Hepatic stellate cell (primary cell): ENCODE results near the gene OSBPL2.

Experiments
- DNase-seq: peaks from one replicate; pipeline ENCODE4 v3.0.0; 2011; ENCODE audit warnings: low spot score

Gene OSBPL2

GRCh38 chr20:62258499-62259293 lies 20.4 kb downstream of the OSBPL2 start:
- DNase-seq, result peak; percentile 85

GRCh38 chr20:62259294-62259565 lies 20.9 kb downstream of the OSBPL2 start:
- no peak for DNase-seq

DNA sequence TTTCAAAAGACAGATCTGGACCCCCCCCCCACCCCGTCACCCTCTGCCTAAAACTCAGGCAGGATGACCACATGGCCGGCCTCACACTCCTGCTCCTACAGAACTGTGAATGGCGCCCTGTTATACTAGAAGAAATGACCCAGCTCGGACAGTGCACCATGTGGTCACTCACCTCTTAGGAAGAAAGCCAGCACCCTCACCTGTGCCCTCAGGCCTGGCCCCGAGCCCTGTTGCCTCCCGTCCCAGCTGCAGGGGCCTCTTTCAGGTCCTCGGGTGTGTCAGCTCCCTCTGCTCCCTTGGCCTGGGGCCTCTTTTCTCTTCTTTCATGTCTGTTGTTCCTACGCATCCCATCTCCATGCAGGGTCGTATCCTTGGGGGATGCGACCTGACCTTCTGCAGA lies 23.7 kb downstream of the OSBPL2 start:
- DNase-seq, result no peak

DNA sequence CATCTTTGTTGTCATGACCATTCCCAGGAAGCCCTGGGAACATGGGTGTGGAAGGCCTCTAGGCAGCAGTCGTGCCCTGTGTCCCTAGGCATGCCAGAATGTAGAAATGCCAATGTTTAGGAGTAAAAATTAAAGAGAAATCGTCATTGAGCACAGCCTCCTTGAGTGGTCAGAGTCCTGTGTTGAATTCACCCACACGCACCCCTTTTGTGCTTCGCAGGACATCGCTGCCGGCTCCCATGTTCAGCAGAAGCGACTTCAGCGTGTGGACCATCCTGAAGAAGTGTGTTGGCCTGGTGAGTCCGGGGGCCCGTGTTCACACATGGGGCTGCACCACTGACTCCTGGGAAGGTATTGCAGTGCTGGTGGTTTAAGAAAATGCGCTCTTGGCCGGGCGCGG lies 25.1 kb downstream of the OSBPL2 start:
- DNase-seq, result no peak

DNA sequence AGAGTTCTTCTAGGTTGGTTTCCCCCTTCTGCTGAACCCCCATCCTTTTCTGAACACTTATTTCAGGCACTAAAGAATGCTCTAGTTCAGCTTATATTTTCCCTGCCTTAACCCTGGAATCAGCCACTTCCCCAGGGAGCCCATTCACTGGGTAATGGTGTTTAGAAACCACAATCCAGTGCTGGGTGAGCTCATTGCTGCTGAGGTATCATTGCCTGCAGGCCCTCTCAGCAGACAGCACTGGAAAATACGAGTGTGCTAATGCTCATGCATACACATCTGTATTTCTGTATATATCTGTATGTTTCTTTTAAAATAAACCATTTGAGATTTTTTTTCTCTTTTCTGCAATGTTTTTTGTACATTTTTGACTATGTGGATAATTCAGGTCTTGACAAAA lies 27.0 kb downstream of the OSBPL2 start:
- no peak for DNase-seq

DNA sequence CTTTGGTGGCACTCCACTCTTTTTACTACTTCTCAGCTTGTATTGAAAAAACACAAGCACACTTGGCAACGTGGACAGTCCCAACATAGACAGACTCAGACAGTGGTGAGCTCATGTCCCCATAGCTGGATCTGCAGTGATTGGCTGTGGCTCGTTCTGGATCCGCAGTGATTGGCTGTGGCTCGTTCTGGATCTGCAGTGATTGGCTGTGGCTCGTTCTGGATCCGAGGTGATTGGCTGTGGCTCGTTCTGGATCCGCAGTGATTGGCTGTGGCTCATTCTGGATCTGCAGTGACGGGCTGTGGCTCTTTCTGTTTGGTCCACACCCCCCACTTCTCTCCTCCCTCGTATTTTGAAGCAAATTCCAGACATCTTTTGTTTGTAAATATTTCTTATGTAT lies 28.0 kb downstream of the OSBPL2 start:
- no peak for DNase-seq

DNA sequence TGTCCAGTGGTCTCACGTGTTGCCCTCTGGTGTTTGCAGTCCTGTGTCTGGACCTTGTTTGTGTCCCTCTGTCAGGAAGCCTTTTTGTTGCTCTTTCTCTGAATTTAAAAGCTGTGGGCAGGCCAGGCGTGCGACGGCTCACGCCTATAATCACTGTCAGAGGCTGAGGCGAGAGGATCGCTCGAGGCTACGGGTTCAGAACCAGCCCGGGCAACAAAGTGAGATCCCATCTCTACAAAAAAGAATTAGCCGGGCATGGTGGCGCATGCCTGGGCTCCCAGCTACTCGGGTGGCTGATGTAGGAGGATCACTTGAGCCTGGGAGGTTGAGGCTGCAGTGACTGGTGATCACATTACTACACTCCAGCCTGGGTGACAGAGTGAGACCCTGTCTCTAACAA lies 28.5 kb downstream of the OSBPL2 start:
- no peak for DNase-seq

- no peak for DNase-seq
Observed at GRCh38 chr20:62267543-62267942, 29.2 kb downstream of the OSBPL2 start.

GRCh38 chr20:62268228-62268900 lies 30.0 kb downstream of the OSBPL2 start:
- no peak for DNase-seq

- DNase-seq, result no peak
Observed at GRCh38 chr20:62269378-62269777, 31.1 kb downstream of the OSBPL2 start.

DNA sequence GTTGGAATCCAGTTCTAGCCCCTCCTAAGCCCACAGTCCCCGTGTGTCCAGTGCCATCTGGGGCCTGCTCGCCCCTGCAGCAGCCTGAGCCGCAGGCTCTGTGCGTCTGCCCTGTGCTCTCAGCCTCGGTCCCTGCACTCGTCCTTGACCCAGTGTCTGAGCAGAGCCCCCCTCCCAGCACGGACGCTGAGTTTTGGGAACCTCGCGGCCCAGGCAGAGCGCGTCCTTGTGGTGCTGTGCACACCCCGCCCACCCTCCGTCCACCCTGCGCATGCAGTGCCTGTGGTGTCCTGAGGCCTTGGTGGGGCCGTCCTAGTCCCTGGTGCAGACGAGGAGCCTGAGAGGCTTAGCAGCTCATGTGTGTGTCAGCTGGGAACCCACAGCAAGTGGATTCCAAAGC lies 31.6 kb downstream of the OSBPL2 start:
- no peak for DNase-seq

- DNase-seq, result no peak
Observed at GRCh38 chr20:62272200-62272599, 33.9 kb downstream of the OSBPL2 start.

- DNase-seq, result no peak
Observed at GRCh38 chr20:62273416-62273815, 35.1 kb downstream of the OSBPL2 start.

- DNase-seq, result no peak
Observed at GRCh38 chr20:62274332-62274950, 36.1 kb downstream of the OSBPL2 start.

DNA sequence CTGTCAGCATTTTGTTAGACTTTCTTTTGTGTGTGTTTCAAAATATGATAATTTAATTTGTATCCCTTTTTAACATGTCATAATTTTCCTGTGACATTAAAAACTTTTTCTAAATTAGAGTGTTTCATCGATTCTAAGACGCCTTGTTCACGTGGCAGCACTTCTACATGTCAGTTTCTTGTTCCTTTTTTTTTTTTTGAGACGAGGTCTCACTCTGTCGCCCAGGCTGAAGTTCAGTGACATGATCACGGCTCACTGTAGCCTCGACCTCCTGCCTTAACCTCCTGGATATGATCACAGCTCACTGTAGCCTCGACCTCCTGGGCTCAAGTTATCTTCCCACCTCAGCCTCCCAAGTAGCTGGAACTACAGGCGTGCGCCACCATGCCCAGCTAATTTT lies 36.9 kb downstream of the OSBPL2 start:
- DNase-seq, result no peak

DNA sequence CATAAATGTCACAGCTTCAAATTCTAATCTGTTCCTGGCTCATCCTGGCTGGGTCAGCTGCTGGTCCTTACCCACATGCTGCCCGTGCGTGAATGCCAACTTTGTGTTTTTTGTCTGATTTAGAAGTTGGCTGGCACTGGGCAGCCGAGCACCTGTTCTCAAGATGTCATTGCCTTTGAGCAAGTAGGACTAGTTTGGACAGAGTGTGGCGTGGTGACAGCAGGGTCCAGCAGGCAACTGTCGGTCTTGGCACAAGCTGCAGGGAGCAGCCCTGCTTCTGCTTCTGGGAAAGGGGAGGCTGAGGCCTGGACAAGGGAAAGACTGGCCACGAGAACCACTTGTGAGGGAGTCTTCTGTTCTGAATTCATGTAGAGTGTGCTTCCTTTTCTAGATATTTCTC lies 38.1 kb downstream of the OSBPL2 start:
- DNase-seq, result no peak

- no peak for DNase-seq
Observed at GRCh38 chr20:62277253-62277652, 38.9 kb downstream of the OSBPL2 start.

- DNase-seq, result no peak
Observed at GRCh38 chr20:62280303-62280702, 42.0 kb downstream of the OSBPL2 start.

GRCh38 chr20:62281161-62281933 lies 43.0 kb downstream of the OSBPL2 start:
- no peak for DNase-seq

DNA sequence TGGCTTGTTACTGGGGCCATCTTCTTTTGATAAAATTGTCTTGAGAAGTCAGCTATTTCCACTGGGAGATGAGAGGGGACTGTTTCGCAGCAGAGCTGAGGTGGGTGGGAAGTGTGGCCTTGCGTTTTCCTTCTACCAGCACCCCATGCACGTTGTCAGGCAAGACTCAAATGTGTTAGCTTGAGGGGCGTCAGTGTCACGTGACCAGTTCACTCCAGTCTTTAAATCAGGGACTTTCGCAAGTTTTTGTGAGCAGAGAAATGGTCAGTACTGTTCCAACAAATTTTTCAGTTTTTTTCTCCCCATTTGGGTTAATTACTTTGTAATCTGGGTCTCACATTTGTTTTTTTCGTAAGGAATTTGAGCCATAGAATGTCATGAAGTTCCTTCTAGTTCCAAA lies 43.8 kb downstream of the OSBPL2 start:
- no peak for DNase-seq

- DNase-seq, result no peak
Observed at GRCh38 chr20:62282877-62283503, 44.7 kb downstream of the OSBPL2 start.

DNA sequence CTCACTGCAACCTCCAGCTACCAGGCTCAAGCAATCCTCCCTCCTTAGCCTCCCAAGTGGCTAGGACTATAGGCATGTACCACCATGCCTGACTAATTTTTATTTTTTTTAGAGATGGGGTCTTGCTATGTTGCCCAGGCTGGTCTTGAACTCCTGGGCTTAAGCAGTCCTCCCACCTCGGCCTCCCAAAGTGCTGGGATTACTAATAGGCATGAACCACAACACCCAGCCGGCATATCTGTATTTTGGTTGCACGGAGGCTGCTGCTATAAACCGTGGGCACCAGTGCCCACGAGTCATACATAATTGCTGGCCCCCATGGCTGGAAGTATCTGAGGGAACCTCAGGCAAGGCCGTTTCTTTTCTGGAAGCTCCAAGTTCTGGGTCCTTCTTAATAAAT lies 46.1 kb downstream of the OSBPL2 start:
- DNase-seq, result no peak
